ENCODE measurements around the gene ERG. TPM values are rescaled to one million over a fixed set of nuclear protein-coding genes. Genes with fewer than 3 reads are reported as not detected.

ERG gene
- total RNA-seq, 1 experiment from 2014 or later, result 4.5 TPM

GRCh38 chr21:38489729-38490128, 8.5 kb downstream of the ERG start (continued):
- TF ChIP-seq FOXP4 (CRISPR knock-in tag; IDR thresholded peaks at IDR 0.05) (peak; percentile 74; the same call in 1 of the 2 replicates), RELA (CRISPR knock-in tag; IDR thresholded peaks at IDR 0.05; ENCODE audit: borderline replicate concordance) (no peak), ZMAT4 (CRISPR knock-in tag; IDR thresholded peaks at IDR 0.05) (peak; percentile 24; the same call in 1 of the 2 replicates), ZBTB43 (CRISPR knock-in tag; IDR thresholded peaks at IDR 0.05) (0 out of 2 replicates have a peak, but pooled peaks have one; percentile 61)

GRCh38 chr21:38489271-38489652, 9.0 kb downstream of the ERG start:
- peaks cover 79% of the 10 kb centered on the region for H3K4me1 Mint-ChIP-seq
- peak overlapping the region; percentile 52 for H3K4me3 Mint-ChIP-seq
- ATAC-seq, result no peak

GRCh38 chr21:38488640-38489270, 9.5 kb downstream of the ERG start:
- no peaks in the 10 kb centered on the region for H3K27me3 Mint-ChIP-seq (ENCODE audit: low read depth)
- peak overlapping the region; percentile 99 for H3K27ac Mint-ChIP-seq
- no peak for DNase-seq (ENCODE audit: low spot score)
- H3K4me1 Mint-ChIP-seq, result peaks cover 76% of the 10 kb centered on the region
- H3K9me3 Mint-ChIP-seq, result no peaks in the 10 kb centered on the region
- POLR2A ChIA-PET, result interaction anchor here (1.6 kb wide), 1 partner anchor 16 kb away, joined by 9 read pairs; no protein-coding TSS in a partner anchor
- TF ChIP-seq FOXP4 (CRISPR knock-in tag; IDR thresholded peaks at IDR 0.05), result no peak
- ATAC-seq, result no peak
- CTCF ChIA-PET, result interaction anchor here (1.2 to 1.9 kb wide), 3 partner anchors 17 to 136 kb away, joined by 3 to 5 read pairs (median 4); no protein-coding TSS in a partner anchor
- H3K4me3 Mint-ChIP-seq, result peak overlapping the region; percentile 1; the same call in 1 of the 2 replicates
- no peaks in the 10 kb centered on the region for H3K36me3 Mint-ChIP-seq

More at GRCh38 chr21:38489271-38489652, 9.0 kb downstream of the ERG start:
- Mint-ChIP-seq H3K9me3 (no peaks in the 10 kb centered on the region), H3K27me3 (ENCODE audit: low read depth) (no peaks in the 10 kb centered on the region), H3K36me3 (no peaks in the 10 kb centered on the region), H3K27ac (peak overlapping the region; percentile 99)
- POLR2A ChIA-PET, result interaction anchor here (1.6 kb wide), 1 partner anchor 16 kb away, joined by 9 read pairs; no protein-coding TSS in a partner anchor
- CTCF ChIA-PET, result interaction anchor here (0.6 to 1.9 kb wide), 4 partner anchors 16 to 207 kb away, joined by 3 to 5 read pairs (median 4); no protein-coding TSS in a partner anchor
- DNase-seq (ENCODE audit: low spot score), result no peak
- TF ChIP-seq CDX4 (CRISPR knock-in tag; IDR thresholded peaks at IDR 0.05; ENCODE audit: borderline replicate concordance), result no peak
- no peak for TF ChIP-seq SMAD3 (CRISPR knock-in tag; IDR thresholded peaks at IDR 0.05; ENCODE audit: borderline replicate concordance)
- no peak for TF ChIP-seq NFATC4 (CRISPR knock-in tag; IDR thresholded peaks at IDR 0.05)

- POLR2A ChIA-PET, result no interaction called here
- H3K4me1 Mint-ChIP-seq, result peaks cover 71% of the 10 kb centered on the region
- TF ChIP-seq AR (CRISPR knock-in tag; IDR thresholded peaks at IDR 0.05), result no peak
- TF ChIP-seq ZNF219 (CRISPR knock-in tag; IDR thresholded peaks at IDR 0.05; ENCODE audit: borderline replicate concordance), result no peak
- TF ChIP-seq IRF1 (CRISPR knock-in tag; IDR thresholded peaks at IDR 0.05), result no peak
- no peak for TF ChIP-seq ZNF138 (CRISPR knock-in tag; conservative IDR thresholded peaks at IDR 0.05)
- no peak for TF ChIP-seq NR2C2 (CRISPR knock-in tag; IDR thresholded peaks at IDR 0.05)
- no peak for TF ChIP-seq E2F5 (CRISPR knock-in tag; IDR thresholded peaks at IDR 0.05)
These were observed 10.2 kb downstream of the ERG start for GRCh38 chr21:38487901-38488639.

More at GRCh38 chr21:38487901-38488639, 10.2 kb downstream of the ERG start:
- CTCF ChIA-PET, result interaction anchor here (1.9 kb wide), 1 partner anchor 17 kb away, joined by 4 read pairs; no protein-coding TSS in a partner anchor
- DNase-seq (ENCODE audit: low spot score) (no peak), ATAC-seq (no peak)
- Mint-ChIP-seq H3K27ac (peak overlapping the region; percentile 99), H3K9me3 (no peaks in the 10 kb centered on the region), H3K36me3 (no peaks in the 10 kb centered on the region), H3K27me3 (ENCODE audit: low read depth) (no peaks in the 10 kb centered on the region), H3K4me3 (no peak overlapping the region; the same call in 1 of the 2 replicates)

Measured in WTC11 (cell line).